HepG2 (cell line): ENCODE data around the gene CIART. TPM values are rescaled to one million over a fixed set of nuclear protein-coding genes. Genes with fewer than 3 reads are reported as not detected.

Experiments
- ARHGAP35 ChIP-seq: sonication (generic); formaldehyde crosslinking; IDR thresholded peaks from 2 replicates; pipeline ENCODE4 v1.9.0; 2022; ENCODE audit warnings: mild to moderate bottlenecking, inconsistent platforms, moderate library complexity, missing genetic modification reagents, borderline replicate concordance
- DNMT1 ChIP-seq: sonication (generic); formaldehyde crosslinking; IDR thresholded peaks from 2 replicates; pipeline ENCODE4 v1.5.1; 2020; ENCODE audit warnings: mild to moderate bottlenecking, missing genetic modification reagents
- FOXK2 ChIP-seq: fragments of 450-650 bp; IDR thresholded peaks from 2 replicates; pipeline ENCODE4 v1.6.1; 2016
- IRX3 ChIP-seq: sonication (generic); formaldehyde crosslinking; IDR thresholded peaks from 2 replicates; pipeline ENCODE4 v1.8.1; 2023; ENCODE audit warnings: mild to moderate bottlenecking, low read depth, missing genetic modification reagents, borderline replicate concordance
- KDM5B ChIP-seq: sonication (generic); formaldehyde crosslinking; IDR thresholded peaks from 2 replicates; pipeline ENCODE4 v1.4.0; 2020; ENCODE audit warnings: missing genetic modification reagents, mild to moderate bottlenecking, borderline replicate concordance
- POLR2A ChIP-seq, 2 experiments: IDR thresholded peaks; 2 replicates each; pipeline ENCODE4 v1.6.1; 2011; ENCODE audit warnings: low read depth in 2 of 2, low read length in 2 of 2, mild to moderate bottlenecking in 1 of 2, moderate library complexity in 1 of 2; ENCODE audit not compliant: insufficient read depth in 1 of 2
- RXRB ChIP-seq: IDR thresholded peaks from 2 replicates; pipeline ENCODE4 v1.6.1; 2016; ENCODE audit warnings: borderline replicate concordance, missing genetic modification reagents, missing compliant biosample characterization
- SOX6 ChIP-seq, 2 experiments: fragments of 450-650 bp in 1 of 2; sonication (generic) in 1 of 2; formaldehyde crosslinking in 1 of 2; IDR thresholded peaks; 2 replicates each; pipeline versions ENCODE4 v1.4.0 to v1.6.1; 2017 to 2020; ENCODE audit warnings: antibody characterized with exemption in 1 of 2, mild to moderate bottlenecking in 1 of 2, missing genetic modification reagents in 1 of 2
- XRCC5 ChIP-seq: fragments of 200-400 bp; formaldehyde crosslinking; optimal IDR thresholded peaks from 2 replicates; pipeline ENCODE3; 2017; ENCODE audit warnings: mild to moderate bottlenecking, low read length
- ZBTB42 ChIP-seq: sonication (generic); formaldehyde crosslinking; IDR thresholded peaks from 2 replicates; pipeline ENCODE4 v1.5.0; 2020; ENCODE audit warnings: mild to moderate bottlenecking, missing genetic modification reagents
- ZBTB7B ChIP-seq: sonication (generic); formaldehyde crosslinking; IDR thresholded peaks from 2 replicates; pipeline ENCODE4 v1.4.0; 2020; ENCODE audit warnings: missing genetic modification reagents
- ZFP41 ChIP-seq: sonication (generic); formaldehyde crosslinking; IDR thresholded peaks from 2 replicates; pipeline ENCODE4 v1.4.0; 2020; ENCODE audit warnings: mild to moderate bottlenecking, missing genetic modification reagents, borderline replicate concordance
- ZNF251 ChIP-seq: sonication (generic); formaldehyde crosslinking; IDR thresholded peaks from 2 replicates; pipeline ENCODE4 v1.9.0; 2021; ENCODE audit warnings: mild to moderate bottlenecking, missing genetic modification reagents
- ZNF280B ChIP-seq: sonication (generic); formaldehyde crosslinking; IDR thresholded peaks from 2 replicates; pipeline ENCODE4 v1.5.0; 2020; ENCODE audit warnings: missing genetic modification reagents, mild to moderate bottlenecking, borderline replicate concordance
- ZNF282 ChIP-seq: fragments of 450-650 bp; IDR thresholded peaks from 2 replicates; pipeline ENCODE4 v1.6.1; 2018; ENCODE audit not compliant: partially characterized antibody
- ZNF468 ChIP-seq: sonication (generic); formaldehyde crosslinking; IDR thresholded peaks from 2 replicates; pipeline ENCODE4 v1.8.0; 2022; ENCODE audit warnings: mild to moderate bottlenecking, moderate library complexity, missing genetic modification reagents
- ZNF549 ChIP-seq: sonication (generic); formaldehyde crosslinking; IDR thresholded peaks from 2 replicates; pipeline ENCODE4 v1.5.0; 2020; ENCODE audit warnings: missing genetic modification reagents
- ZNF589 ChIP-seq: sonication (generic); formaldehyde crosslinking; conservative IDR thresholded peaks from 2 replicates; pipeline ENCODE4 v1.8.0; 2022; ENCODE audit warnings: mild to moderate bottlenecking, moderate library complexity, missing genetic modification reagents
- ZNF724P ChIP-seq: sonication (generic); formaldehyde crosslinking; IDR thresholded peaks from 2 replicates; pipeline ENCODE4 v1.8.0; 2022; ENCODE audit warnings: missing genetic modification reagents, borderline replicate concordance
- ZZZ3 ChIP-seq: sonication (generic); formaldehyde crosslinking; IDR thresholded peaks from 2 replicates; pipeline ENCODE4 v1.4.0; 2020; ENCODE audit warnings: missing genetic modification reagents, mild to moderate bottlenecking, borderline replicate concordance
- polyA plus RNA-seq, 8 experiments: library from polyadenylated mRNA; depleted of rRNA in 3 of 8; stranded (reverse) in 7 of 8; unstranded in 1 of 8; fragments of >200 nt; fragmentation: Illumina TruSeq in 4 of 8; extraction: Trizol in 4 of 8; gene quantifications; 2 replicates each; pipeline versions ENCODE4 v1.2.1 to v1.2.3, GENCODE V29; 2011 to 2016; ENCODE audit warnings: low read depth in 4 of 8, missing spikeins in 1 of 8, mixed read lengths in 1 of 8; ENCODE audit not compliant: insufficient read depth in 1 of 8
- total RNA-seq, 5 experiments: library from RNA; depleted of rRNA; stranded (reverse); fragments of >200 nt; fragmentation: Illumina TruSeq; extraction: Trizol; gene quantifications; 2 replicates each; pipeline ENCODE4 v1.2.3, GENCODE V29; 2016; ENCODE audit warnings: low read depth in 1 of 5
- TF ChIP-seq, protein P1 (sequence below): sonication (generic); formaldehyde crosslinking; IDR thresholded peaks from 2 replicates; pipeline ENCODE4 v1.4.0; 2020; ENCODE audit warnings: mild to moderate bottlenecking, missing genetic modification reagents
- TF ChIP-seq, protein P2 (sequence below): sonication (generic); formaldehyde crosslinking; IDR thresholded peaks from 2 replicates; pipeline ENCODE4 v1.4.0; 2020; ENCODE audit warnings: mild to moderate bottlenecking, missing genetic modification reagents, borderline replicate concordance
- TF ChIP-seq, protein P3 (sequence below), 2 experiments: fragments of 450-650 bp in 1 of 2; sonication (generic) in 1 of 2; formaldehyde crosslinking; IDR thresholded peaks; 2 replicates each; pipeline versions ENCODE4 v1.5.0 to v1.8.0; 2020 to 2022; ENCODE audit warnings: mild to moderate bottlenecking in 1 of 2, missing genetic modification reagents in 1 of 2

The CIART gene
- total and polyA plus RNA-seq, 2 of the 13 experiments (the other 11 are each of a cell fraction or from before 2014, with no cell fraction given): 0.58 TPM; not detected in 1

DNA sequence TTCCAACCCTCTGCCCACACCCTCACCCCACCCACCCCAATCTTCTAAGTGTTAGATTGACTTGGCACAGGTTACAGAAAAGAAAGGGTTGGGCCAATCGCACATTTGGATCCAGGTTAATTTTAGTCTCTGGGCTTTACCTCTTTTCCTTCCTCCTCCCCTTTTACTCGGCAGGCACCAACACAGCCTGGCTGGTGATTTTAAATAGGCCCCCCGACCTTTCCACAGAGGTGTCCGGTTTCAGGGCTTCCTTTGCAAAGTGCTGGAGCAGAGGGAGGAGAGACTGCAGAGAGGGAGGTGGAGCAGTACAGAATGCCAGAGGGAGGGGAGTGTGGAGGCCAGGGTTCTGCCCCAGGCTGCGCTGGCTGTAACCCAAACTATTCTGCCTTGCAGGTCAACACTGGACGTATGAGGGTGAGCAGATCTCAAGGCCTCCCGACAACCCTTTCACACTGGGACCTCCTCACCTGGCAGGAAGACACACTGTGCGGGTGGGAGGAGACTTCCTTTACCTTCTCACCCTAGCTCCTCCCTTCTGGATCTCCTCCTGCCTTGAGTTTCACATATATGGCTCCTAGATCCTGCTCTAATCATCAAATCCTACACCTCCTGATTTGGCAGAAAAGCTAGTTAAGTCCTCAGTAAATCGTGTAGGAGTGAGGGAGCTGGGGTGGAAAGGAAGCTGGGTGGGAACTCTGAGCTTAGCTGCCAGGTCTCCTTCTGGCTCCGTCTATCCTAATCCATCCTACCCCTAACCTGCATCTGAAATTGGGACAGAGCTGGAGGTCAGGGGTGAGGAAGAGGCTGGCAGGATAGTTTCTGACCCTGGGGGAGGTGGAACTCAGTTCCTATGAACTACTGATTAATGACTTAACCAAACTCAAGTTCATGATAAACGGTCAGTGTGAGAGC, 22.3 kb upstream of the CIART start (continued):
- TF ChIP-seq, protein P1, sequence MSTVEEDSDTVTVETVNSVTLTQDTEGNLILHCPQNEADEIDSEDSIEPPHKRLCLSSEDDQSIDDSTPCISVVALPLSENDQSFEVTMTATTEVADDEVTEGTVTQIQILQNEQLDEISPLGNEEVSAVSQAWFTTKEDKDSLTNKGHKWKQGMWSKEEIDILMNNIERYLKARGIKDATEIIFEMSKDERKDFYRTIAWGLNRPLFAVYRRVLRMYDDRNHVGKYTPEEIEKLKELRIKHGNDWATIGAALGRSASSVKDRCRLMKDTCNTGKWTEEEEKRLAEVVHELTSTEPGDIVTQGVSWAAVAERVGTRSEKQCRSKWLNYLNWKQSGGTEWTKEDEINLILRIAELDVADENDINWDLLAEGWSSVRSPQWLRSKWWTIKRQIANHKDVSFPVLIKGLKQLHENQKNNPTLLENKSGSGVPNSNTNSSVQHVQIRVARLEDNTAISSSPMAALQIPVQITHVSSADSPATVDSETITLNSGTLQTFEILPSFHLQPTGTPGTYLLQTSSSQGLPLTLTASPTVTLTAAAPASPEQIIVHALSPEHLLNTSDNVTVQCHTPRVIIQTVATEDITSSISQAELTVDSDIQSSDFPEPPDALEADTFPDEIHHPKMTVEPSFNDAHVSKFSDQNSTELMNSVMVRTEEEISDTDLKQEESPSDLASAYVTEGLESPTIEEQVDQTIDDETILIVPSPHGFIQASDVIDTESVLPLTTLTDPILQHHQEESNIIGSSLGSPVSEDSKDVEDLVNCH: no peak
- TF ChIP-seq ZFP41 (CRISPR knock-in tag) (no peak), ZNF549 (CRISPR knock-in tag) (no peak), POLR2A (IDR thresholded peaks at IDR 0.05; ENCODE audit: insufficient read depth in 1 of 2, low read depth in 2 of 2, low read length in 2 of 2) (0 out of 4 replicates have a peak, but pooled peaks of 1 of the 2 experiments have one; percentile 45), ZNF280B (CRISPR knock-in tag) (no peak), ZZZ3 (no peak), XRCC5 (peak; percentile 61), ZNF589 (CRISPR knock-in tag) (no peak), ZBTB42 (no peak), FOXK2 (no peak), DNMT1 (CRISPR knock-in tag) (no peak), ZNF282 (no peak), SOX6 (IDR thresholded peaks at IDR 0.05) (no peak), SOX6 (CRISPR knock-in tag; IDR thresholded peaks at IDR 0.05) (peak; percentile 65), ZNF251 (CRISPR knock-in tag) (no peak), ARHGAP35 (CRISPR knock-in tag) (0 out of 2 replicates have a peak, but pooled peaks have one; percentile 40), RXRB (no peak), ZBTB7B (CRISPR knock-in tag) (no peak), ZNF468 (CRISPR knock-in tag) (no peak), ZNF724P (no peak), IRX3 (CRISPR knock-in tag) (no peak), KDM5B (CRISPR knock-in tag) (peak; percentile 52; the same call in 1 of the 2 replicates)
- TF ChIP-seq, protein P2, sequence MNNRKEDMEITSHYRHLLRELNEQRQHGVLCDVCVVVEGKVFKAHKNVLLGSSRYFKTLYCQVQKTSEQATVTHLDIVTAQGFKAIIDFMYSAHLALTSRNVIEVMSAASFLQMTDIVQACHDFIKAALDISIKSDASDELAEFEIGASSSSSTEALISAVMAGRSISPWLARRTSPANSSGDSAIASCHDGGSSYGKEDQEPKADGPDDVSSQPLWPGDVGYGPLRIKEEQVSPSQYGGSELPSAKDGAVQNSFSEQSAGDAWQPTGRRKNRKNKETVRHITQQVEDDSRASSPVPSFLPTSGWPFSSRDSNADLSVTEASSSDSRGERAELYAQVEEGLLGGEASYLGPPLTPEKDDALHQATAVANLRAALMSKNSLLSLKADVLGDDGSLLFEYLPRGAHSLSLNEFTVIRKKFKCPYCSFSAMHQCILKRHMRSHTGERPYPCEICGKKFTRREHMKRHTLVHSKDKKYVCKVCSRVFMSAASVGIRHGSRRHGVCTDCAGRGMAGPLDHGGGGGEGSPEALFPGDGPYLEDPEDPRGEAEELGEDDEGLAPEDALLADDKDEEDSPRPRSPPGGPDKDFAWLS (CRISPR knock-in tag): no peak
- TF ChIP-seq, protein P3, sequence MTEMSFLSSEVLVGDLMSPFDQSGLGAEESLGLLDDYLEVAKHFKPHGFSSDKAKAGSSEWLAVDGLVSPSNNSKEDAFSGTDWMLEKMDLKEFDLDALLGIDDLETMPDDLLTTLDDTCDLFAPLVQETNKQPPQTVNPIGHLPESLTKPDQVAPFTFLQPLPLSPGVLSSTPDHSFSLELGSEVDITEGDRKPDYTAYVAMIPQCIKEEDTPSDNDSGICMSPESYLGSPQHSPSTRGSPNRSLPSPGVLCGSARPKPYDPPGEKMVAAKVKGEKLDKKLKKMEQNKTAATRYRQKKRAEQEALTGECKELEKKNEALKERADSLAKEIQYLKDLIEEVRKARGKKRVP (CRISPR knock-in tag; IDR thresholded peaks at IDR 0.05): no peak
